Mesothelial cell of epicardium (in vitro differentiated cells): ENCODE data around the gene RNF112. TPM values are rescaled to one million over a fixed set of nuclear protein-coding genes. Genes with fewer than 3 reads are reported as not detected.
"Not testable (repeated sequence)": the region's sequence is repeated elsewhere in the genome, so short reads cannot be mapped to it uniquely, and the experiment has no call there.

ENCODE experiments used
- DNase-seq, 2 experiments: peaks; one replicate each; pipeline ENCODE4 v3.0.0; 2021; ENCODE audit warnings: low spot score in 2 of 2; ENCODE audit not compliant: unreplicated experiment in 2 of 2
- H3K27ac Mint-ChIP-seq: 2 replicates; pipeline ENCODE4 v1.8.0; 2021; ENCODE audit warnings: mixed read lengths
- H3K27me3 Mint-ChIP-seq: 2 replicates; pipeline ENCODE4 v1.8.0; 2021; ENCODE audit warnings: low read depth, mixed read lengths
- H3K36me3 Mint-ChIP-seq: 2 replicates; pipeline ENCODE4 v1.8.0; 2021; ENCODE audit warnings: mixed read lengths
- H3K4me1 Mint-ChIP-seq: 2 replicates; pipeline ENCODE4 v1.8.0; 2021; ENCODE audit warnings: mixed read lengths
- H3K4me3 Mint-ChIP-seq: 2 replicates; pipeline ENCODE4 v1.8.0; 2021; ENCODE audit warnings: mild to moderate bottlenecking, moderate library complexity, mixed read lengths
- H3K9me3 Mint-ChIP-seq: 2 replicates; pipeline ENCODE4 v1.8.0; 2021; ENCODE audit warnings: mixed read lengths
- total RNA-seq: library from RNA; stranded (reverse); gene quantifications from 3 replicates; pipeline ENCODE4 v1.2.1, GENCODE V29; 2021
- TF ChIP-seq, protein P1 (sequence below): fragments of 200-600 bp; sonication (generic); IDR thresholded peaks from one replicate; pipeline ENCODE4 v1.5.0; 2021; ENCODE audit warnings: antibody characterized with exemption; ENCODE audit not compliant: unreplicated experiment

Gene RNF112
- total RNA-seq, 1 donor from 2014 or later: 4.2 TPM

DNA sequence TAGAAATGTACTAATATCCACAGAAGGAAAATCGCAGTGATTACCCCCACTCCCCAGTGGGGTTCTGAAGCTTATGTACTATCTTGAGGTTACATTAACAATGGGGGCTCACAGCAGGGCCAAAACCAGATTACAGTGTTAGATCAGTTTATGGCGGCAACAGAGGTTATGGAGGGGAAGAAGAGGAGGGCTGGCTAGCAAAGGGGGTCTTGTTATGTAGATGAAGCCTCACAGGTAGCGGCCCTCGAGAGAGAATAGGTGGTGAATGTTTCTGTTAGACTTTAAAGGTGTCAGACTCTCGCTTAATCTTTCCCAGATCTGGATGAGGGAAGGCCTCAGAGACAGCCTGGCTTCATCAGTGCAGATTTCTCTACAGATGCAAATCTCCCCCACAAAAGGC lies 22.2 kb downstream of the RNF112 start:
- DNase-seq: no peak
- Mint-ChIP-seq H3K4me3 (no peak overlapping the region), H3K27me3 (no peaks in the 10 kb centered on the region), H3K36me3 (no peaks in the 10 kb centered on the region), H3K9me3 (no peaks in the 10 kb centered on the region), H3K4me1 (peaks cover 13% of the 10 kb centered on the region), H3K27ac (no peak overlapping the region)
- TF ChIP-seq, protein P1, sequence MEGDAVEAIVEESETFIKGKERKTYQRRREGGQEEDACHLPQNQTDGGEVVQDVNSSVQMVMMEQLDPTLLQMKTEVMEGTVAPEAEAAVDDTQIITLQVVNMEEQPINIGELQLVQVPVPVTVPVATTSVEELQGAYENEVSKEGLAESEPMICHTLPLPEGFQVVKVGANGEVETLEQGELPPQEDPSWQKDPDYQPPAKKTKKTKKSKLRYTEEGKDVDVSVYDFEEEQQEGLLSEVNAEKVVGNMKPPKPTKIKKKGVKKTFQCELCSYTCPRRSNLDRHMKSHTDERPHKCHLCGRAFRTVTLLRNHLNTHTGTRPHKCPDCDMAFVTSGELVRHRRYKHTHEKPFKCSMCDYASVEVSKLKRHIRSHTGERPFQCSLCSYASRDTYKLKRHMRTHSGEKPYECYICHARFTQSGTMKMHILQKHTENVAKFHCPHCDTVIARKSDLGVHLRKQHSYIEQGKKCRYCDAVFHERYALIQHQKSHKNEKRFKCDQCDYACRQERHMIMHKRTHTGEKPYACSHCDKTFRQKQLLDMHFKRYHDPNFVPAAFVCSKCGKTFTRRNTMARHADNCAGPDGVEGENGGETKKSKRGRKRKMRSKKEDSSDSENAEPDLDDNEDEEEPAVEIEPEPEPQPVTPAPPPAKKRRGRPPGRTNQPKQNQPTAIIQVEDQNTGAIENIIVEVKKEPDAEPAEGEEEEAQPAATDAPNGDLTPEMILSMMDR: no peak

DNA sequence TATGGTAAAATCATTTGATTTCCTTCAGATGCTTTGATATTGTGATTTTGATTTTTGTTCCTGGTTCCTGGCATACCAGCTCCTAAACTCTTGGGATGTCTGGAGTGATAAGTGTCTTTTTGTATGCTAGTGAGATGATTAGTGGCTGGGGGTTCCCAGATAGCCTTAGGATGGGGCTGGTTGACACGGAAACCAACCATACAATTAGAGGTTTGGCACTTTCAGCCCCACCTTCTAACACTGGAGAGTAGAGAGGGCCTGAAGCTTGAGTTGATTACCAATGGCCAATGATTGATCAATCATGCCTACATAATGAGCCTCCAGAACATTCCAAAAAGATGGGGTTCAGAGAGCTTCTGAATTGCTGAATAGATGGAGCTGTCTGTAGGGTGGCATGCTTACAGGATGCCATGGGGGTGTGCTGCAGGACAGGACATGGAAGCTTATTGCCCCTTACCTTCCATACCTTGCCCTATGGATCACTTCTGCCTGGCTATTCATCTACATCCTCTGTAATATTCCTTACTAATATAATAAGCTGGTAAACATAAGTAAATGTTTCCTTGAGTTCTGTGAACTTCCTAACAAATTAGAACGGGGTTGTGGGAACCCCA lies 22.8 kb downstream of the RNF112 start:
- Mint-ChIP-seq H3K4me1 (peaks cover 13% of the 10 kb centered on the region), H3K4me3 (no peak overlapping the region), H3K9me3 (no peaks in the 10 kb centered on the region), H3K27me3 (no peaks in the 10 kb centered on the region), H3K27ac (no peak overlapping the region), H3K36me3 (no peaks in the 10 kb centered on the region)
- no peak for DNase-seq
- TF ChIP-seq, protein P1: no peak

DNA sequence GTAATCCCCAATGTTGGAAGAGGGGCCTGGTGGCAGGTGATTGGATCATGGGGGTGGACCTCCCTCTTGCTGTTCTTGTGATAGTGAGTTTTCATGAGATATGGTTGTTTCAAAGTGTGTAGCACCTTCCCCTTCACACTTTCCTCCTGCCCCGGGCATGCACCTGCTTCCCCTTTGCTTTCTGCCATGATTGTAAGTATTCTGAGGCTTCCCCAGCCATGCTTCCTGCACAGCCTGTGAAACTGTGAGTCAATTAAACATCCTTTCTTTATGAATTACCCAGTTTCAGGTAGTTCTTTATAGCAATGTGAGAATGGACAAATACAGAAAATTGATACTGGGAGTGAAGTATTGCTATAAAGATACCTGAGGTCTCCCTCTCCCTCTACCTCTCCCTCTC lies 29.4 kb downstream of the RNF112 start:
- Mint-ChIP-seq H3K4me3 (no peak overlapping the region), H3K9me3 (peaks cover 36% of the 10 kb centered on the region), H3K27me3 (no peaks in the 10 kb centered on the region), H3K4me1 (peaks cover 5% of the 10 kb centered on the region), H3K27ac (no peak overlapping the region), H3K36me3 (peaks cover 7% of the 10 kb centered on the region)
- TF ChIP-seq, protein P1: no peak
- no peak for DNase-seq

DNA sequence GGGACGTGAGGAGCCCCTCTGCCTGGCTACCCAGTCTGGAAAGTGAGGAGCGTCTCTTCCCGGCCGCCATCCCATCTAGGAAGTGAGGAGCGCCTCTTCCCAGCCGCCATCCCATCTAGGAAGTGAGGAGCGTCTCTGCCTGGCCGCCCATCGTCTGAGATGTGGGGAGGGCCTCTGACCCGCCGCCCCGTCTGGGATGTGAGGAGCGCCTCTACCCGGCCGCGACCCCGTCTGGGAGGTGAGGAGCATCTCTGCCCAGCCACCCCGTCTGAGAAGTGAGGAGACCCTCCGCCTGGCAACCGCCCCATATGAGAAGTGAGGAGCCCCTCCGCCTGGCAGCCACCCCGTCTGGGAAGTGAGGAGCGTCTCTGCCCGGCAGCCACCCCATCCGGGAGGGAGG lies 30.3 kb downstream of the RNF112 start:
- H3K4me1 Mint-ChIP-seq, H3K4me3 Mint-ChIP-seq, H3K27ac Mint-ChIP-seq, DNase-seq, H3K27me3 Mint-ChIP-seq: not testable (repeated sequence)
- H3K9me3 Mint-ChIP-seq: peaks cover 41% of the 10 kb centered on the region
- peaks cover 10% of the 10 kb centered on the region for H3K36me3 Mint-ChIP-seq

DNA sequence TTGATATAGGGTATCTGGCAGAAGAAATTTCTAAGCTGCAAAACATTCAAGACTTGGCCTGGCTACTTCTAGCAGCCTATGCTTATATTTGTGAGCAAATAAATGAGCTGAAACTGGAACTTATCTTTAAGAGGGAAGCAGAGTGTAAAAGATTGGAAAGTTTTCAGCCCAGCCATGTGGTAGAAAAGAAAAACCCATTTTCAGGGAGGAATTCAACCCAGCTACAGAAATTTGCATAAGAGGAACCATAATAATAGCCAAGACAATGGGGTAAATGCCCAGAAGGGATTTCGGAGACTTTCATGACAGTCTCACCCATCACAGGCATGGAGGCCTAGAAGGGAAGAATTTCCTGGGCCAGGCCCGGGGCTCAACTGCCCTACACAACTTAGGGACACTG lies 31.7 kb downstream of the RNF112 start:
- DNase-seq: no peak
- TF ChIP-seq, protein P1: no peak
- Mint-ChIP-seq H3K4me3 (no peak overlapping the region), H3K9me3 (peaks cover 41% of the 10 kb centered on the region), H3K4me1 (peaks cover 10% of the 10 kb centered on the region), H3K27me3 (no peaks in the 10 kb centered on the region), H3K27ac (no peak overlapping the region), H3K36me3 (peaks cover 14% of the 10 kb centered on the region)

DNA sequence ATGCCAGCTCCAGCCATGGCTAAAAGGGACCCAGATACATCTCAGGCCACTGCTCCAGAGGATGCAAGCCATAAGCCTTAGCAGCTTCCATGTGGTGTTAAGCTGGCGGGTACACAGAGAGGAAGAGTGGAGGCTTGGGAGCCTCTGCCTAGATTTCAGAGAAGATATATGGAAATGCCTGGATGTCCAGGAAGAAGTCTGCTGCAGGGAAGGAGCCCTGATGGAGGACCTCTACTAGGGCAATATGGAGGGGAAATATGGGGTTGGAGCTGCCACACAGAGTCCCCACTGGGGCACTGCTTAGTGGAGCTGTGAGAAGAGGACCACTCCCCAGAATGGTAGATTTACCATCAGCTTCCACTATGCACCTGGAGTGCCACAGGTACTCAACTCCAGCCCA lies 32.1 kb downstream of the RNF112 start:
- peaks cover 41% of the 10 kb centered on the region for H3K9me3 Mint-ChIP-seq
- H3K4me3 Mint-ChIP-seq: no peak overlapping the region
- peaks cover 15% of the 10 kb centered on the region for H3K4me1 Mint-ChIP-seq
- DNase-seq: no peak
- TF ChIP-seq, protein P1: no peak
- peaks cover 14% of the 10 kb centered on the region for H3K36me3 Mint-ChIP-seq
- H3K27me3 Mint-ChIP-seq: no peaks in the 10 kb centered on the region
- H3K27ac Mint-ChIP-seq: no peak overlapping the region
